COR-L47 (cell line): ENCODE measurements around the gene IMPG2.

Experiments used
- DNase-seq: peaks from one replicate; lab custom pipeline; 2025; lab: John Stamatoyannopoulos, UW

Gene IMPG2

GRCh38 chr3:101184111-101184510 lies 136.3 kb downstream of the IMPG2 start:
- no peak for DNase-seq

GRCh38 chr3:101183151-101183550 lies 137.2 kb downstream of the IMPG2 start:
- no peak for DNase-seq

DNA sequence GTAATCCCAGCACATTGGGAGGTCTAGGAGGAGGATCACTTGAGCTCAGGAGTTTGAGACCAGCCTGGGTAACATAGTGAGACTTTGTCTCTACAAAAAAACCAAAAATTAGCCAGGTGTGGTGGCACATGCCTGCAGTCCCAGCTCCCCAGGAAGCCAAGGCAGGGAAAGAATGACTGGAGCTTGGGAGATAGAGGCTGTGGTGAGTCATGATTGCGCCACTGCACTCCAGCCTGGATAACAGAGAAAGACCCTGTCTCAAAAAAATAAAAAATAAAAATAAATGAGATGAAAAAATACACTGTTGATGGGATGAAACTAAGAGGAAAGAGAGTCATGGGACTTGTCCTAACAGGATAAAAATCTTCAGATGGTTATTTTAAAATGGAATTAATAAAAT lies 137.6 kb downstream of the IMPG2 start:
- no peak for DNase-seq

- DNase-seq, result no peak
Observed at GRCh38 chr3:101181801-101182200, 138.6 kb downstream of the IMPG2 start.

DNA sequence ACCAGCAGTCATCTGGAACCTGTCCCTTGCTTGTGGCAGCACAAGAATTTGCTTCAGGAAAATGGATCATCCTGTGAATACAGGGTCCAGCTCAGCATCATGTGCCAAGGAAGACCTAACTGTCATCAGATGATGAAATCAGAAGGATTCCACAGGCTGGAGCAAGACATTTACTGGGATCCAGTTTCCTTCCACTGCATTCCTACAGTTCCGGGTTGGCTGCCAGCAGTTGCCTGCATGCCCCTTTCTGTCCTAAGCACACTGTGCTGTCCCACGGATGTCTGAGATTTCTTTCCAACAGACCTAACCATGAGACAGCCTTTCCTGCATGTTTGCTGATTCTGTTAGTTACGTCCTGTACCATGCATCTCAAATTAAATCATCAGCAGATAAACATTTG lies 140.7 kb downstream of the IMPG2 start:
- DNase-seq, result no peak

GRCh38 chr3:101177577-101177976 lies 142.8 kb downstream of the IMPG2 start:
- DNase-seq, result no peak
